ENCODE results near the gene RBM10.

The RBM10 gene

DNA sequence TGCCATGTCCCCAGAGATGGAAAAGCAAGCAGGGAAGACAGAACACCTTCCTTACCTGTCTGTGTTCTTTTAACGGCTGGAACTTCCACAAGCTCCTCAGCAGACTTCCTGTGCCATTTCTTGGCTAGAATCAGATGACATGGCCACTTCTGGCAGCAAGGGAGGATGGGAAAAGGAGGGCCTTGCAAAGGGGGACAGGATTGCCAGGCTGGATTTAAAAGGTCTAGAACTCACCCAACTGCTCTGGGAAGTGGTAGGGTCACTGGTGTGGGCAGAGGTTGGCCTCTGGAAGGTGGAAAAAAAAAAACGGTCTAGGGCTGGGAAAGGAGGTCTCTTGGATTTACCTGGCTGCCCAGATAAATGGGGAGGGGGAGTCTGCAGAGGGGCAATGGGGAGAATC lies 86.1 kb downstream of the RBM10 start:
- TF ChIP-seq, protein P1, sequence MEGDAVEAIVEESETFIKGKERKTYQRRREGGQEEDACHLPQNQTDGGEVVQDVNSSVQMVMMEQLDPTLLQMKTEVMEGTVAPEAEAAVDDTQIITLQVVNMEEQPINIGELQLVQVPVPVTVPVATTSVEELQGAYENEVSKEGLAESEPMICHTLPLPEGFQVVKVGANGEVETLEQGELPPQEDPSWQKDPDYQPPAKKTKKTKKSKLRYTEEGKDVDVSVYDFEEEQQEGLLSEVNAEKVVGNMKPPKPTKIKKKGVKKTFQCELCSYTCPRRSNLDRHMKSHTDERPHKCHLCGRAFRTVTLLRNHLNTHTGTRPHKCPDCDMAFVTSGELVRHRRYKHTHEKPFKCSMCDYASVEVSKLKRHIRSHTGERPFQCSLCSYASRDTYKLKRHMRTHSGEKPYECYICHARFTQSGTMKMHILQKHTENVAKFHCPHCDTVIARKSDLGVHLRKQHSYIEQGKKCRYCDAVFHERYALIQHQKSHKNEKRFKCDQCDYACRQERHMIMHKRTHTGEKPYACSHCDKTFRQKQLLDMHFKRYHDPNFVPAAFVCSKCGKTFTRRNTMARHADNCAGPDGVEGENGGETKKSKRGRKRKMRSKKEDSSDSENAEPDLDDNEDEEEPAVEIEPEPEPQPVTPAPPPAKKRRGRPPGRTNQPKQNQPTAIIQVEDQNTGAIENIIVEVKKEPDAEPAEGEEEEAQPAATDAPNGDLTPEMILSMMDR (IDR thresholded peaks at IDR 0.05; ENCODE audit: low read depth, low read length), result no peak
- DNase-seq (ENCODE audit: extremely low read depth, low read depth), result no peak

DNA sequence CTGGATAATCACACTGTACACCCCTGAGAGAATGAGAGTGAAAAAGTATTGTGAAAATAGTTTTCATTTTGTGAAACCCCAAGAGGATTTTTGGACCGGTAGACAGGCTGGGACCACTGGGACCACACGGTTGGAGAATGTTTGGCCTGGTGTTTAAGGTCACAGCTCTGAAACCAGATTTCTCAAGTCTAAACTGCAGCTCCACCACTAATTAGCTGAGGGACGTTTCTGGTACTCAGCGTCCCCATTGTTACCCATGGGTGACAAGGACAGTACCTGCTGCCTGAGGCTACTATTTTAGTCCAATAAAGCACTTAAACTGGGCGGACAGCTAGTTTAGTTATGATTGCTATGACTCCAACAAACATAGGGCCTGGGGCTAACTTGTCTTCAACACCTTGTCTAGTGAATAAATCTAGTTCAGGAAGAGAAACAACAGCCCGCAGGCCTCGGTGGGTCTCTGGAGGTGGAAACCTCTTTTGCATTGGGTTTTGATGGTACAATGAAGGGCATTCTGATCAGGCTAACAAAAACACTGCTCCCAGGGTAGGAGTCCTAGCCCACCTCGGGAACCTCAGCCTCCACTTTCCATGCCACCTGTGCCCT lies 87.3 kb downstream of the RBM10 start:
- TF ChIP-seq, protein P1 (IDR thresholded peaks at IDR 0.05; ENCODE audit: low read depth, low read length), result no peak
- DNase-seq (ENCODE audit: extremely low read depth, low read depth), result no peak

- TF ChIP-seq, protein P1 (IDR thresholded peaks at IDR 0.05; ENCODE audit: low read depth, low read length), result no peak
- DNase-seq (ENCODE audit: extremely low read depth, low read depth), result no peak
Observed at GRCh38 chrX:47232803-47233332, 87.8 kb downstream of the RBM10 start, which contains the start of gene USP11. Gene USP11, plus strand, starts transcription at chrX:47233009. Its CDS starts 35 bp downstream, at chrX:47233044.

DNA sequence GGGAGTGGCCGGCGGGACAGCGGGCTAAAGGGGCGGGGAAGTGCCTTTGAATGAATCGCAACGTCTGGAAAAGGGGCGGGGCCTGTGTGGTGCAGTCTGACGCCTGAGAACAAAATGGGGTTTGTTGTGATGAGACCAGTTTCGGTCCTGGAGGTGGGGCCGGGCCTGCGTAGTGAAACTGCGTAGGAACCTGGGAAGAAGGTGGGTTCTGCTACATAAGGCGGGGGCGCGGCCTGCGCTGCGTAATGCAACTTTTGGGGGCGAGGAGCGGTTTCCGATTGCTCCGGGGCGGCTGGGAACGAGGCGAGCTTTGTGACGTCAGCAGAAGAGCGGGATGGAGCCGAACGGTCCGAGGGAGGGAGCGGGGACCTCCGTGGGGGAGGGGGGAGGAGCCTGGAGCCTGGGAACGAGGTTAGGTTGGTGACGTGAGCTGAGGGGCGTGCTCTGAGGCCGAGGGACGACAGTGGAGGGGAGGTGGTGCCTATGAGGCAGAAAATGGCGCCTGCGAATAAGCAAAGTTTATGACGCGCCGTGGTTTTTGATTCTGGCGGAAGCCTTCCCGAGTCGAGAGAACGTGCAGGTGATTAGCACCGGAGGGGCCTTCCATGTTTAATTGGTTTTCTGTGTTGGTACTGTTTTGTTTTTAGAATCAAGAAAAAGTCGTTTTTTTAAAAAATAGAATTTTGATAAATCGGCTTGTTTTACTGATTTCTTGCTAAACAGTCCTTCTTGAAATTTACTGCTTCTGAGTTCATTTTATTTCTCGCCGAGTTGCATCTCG lies 88.5 kb downstream of the RBM10 start:
- peak; percentile 91 for DNase-seq (ENCODE audit: extremely low read depth, low read depth)
- TF ChIP-seq, protein P1 (IDR thresholded peaks at IDR 0.05; ENCODE audit: low read depth, low read length), result no peak

DNA sequence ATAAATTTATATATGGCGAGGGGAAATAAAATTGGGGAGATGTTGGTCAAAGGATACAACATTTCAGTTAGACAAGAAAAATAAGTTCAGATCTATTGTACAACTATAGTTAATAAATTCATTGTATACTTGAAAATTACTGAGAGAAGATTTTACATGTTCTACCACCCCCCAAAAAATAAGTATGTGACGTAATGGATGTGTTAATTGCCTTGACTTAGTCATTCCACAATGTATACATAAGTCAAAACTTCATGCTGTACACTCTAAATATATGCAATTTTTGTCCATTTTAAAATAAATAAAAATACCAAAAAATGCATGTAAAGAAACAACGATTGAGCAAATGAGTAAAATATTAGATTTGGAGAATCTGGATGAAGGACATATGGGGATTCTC lies 89.6 kb downstream of the RBM10 start:
- no peak for DNase-seq (ENCODE audit: extremely low read depth, low read depth)
- TF ChIP-seq, protein P1 (IDR thresholded peaks at IDR 0.05; ENCODE audit: low read depth, low read length), result no peak

- TF ChIP-seq, protein P1 (IDR thresholded peaks at IDR 0.05; ENCODE audit: low read depth, low read length), result no peak
Observed at GRCh38 chrX:47235691-47236103, 90.7 kb downstream of the RBM10 start.

More at GRCh38 chrX:47235691-47236103, 90.7 kb downstream of the RBM10 start:
- no peak for DNase-seq (ENCODE audit: extremely low read depth, low read depth)
